ENCODE measurements around the gene EBP.

DNA sequence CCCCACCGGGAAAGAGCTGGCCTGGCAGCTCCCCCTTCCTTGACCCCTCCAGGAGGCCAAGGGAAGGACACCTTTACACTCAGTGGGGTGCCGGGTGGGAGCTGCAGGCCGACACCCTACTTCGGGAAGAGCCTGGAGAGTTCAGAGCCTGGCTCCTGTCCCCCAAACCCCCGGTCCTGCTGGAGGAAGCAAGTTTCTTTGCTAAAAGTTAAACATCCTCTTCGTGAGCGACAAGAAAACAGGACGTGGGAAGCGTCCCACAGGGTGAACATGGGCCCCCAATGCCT lies 48.0 kb upstream of the EBP start:
- TF ChIP-seq, protein P1, sequence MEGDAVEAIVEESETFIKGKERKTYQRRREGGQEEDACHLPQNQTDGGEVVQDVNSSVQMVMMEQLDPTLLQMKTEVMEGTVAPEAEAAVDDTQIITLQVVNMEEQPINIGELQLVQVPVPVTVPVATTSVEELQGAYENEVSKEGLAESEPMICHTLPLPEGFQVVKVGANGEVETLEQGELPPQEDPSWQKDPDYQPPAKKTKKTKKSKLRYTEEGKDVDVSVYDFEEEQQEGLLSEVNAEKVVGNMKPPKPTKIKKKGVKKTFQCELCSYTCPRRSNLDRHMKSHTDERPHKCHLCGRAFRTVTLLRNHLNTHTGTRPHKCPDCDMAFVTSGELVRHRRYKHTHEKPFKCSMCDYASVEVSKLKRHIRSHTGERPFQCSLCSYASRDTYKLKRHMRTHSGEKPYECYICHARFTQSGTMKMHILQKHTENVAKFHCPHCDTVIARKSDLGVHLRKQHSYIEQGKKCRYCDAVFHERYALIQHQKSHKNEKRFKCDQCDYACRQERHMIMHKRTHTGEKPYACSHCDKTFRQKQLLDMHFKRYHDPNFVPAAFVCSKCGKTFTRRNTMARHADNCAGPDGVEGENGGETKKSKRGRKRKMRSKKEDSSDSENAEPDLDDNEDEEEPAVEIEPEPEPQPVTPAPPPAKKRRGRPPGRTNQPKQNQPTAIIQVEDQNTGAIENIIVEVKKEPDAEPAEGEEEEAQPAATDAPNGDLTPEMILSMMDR (IDR thresholded peaks at IDR 0.05), result no peak
- TF ChIP-seq ZFX (IDR thresholded peaks at IDR 0.05; ENCODE audit: borderline replicate concordance), result no peak
